Suppressor macrophage treated with lipopolysaccharide for 4 hours (primary cell): ENCODE results near the gene DNAJC18.

Experiments used
- DNase-seq: peaks from one replicate; pipeline ENCODE4 v3.0.0-alpha.2; 2020

The DNAJC18 gene

GRCh38 chr5:139360384-139360783, 78.9 kb downstream of the DNAJC18 start:
- DNase-seq = no peak
